ENCODE data around the gene CORO6. TPM values are rescaled to one million over a fixed set of nuclear protein-coding genes. Genes with fewer than 3 reads are reported as not detected.

Gene CORO6
- total and polyA plus RNA-seq, 10 of the 15 experiments (the other 5 are each of a cell fraction or from before 2014, with no cell fraction given), result 0.26 to 5.0 (median 1.7) TPM; not detected in 1

DNA sequence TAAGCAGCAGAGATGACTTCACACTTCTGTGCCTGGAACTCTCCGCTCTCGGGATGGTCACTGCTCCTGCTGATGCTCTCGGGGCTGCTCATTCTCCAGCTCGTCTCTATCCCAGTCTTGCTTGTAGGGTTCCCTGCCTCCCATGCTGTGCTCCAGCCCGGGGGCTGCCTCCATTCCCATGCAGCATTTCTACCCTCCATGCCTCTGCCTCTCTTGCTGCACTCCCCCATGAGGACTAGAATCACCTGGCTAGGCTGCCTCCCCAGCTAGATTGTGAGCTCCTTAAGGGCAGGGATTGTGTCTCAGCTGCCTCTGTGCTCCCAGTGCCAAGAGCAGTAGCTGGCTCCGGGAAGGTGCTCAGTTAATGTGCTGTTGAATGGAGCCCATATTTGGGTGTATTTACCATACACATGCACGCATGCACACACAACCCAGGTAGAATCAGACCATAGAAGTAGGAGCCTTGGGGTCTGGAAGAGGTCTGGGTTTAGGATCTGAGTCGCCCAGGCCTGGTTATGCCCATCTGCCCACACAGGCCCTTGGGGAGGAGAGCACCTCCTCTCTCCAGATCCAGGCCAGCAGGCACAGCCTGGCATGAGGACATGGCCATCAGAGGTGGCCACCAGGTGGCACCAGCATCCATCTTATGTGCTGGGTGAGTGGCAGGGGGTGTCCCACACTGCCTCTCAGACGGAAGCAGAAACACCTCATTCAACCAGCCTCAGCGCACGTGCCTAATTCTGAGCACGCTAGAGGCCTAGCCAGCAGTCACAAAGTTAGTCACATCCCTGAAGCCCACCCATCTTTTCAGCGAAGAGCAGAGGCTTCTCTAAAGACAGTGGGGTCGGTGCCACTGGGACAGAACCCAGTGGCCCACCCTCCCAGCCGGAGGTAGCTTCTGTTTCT is 42.6 kb downstream of the CORO6 start (continued):
- TF ChIP-seq, protein P1, sequence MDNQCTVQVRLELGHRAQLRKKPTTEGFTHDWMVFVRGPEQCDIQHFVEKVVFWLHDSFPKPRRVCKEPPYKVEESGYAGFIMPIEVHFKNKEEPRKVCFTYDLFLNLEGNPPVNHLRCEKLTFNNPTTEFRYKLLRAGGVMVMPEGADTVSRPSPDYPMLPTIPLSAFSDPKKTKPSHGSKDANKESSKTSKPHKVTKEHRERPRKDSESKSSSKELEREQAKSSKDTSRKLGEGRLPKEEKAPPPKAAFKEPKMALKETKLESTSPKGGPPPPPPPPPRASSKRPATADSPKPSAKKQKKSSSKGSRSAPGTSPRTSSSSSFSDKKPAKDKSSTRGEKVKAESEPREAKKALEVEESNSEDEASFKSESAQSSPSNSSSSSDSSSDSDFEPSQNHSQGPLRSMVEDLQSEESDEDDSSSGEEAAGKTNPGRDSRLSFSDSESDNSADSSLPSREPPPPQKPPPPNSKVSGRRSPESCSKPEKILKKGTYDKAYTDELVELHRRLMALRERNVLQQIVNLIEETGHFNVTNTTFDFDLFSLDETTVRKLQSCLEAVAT (IDR thresholded peaks at IDR 0.05), result peak; percentile 38; the same call in 1 of the 2 replicates
- peak; percentile 87 for TF ChIP-seq RAD21 (IDR thresholded peaks at IDR 0.05; ENCODE audit: insufficient read depth, low read depth, low read length)
- no peak for TF ChIP-seq CHD1 (IDR thresholded peaks at IDR 0.05; ENCODE audit: low read depth, low read length)
- peak; percentile 66; the same call in 1 of the 2 replicates for TF ChIP-seq SMARCA5 (IDR thresholded peaks at IDR 0.05)
- TF ChIP-seq GABPA (IDR thresholded peaks at IDR 0.05; ENCODE audit: low read depth), result no peak
- no peak for TF ChIP-seq BCL11A (IDR thresholded peaks at IDR 0.05; ENCODE audit: low read depth, low read length)
- TF ChIP-seq ZZZ3 (IDR thresholded peaks at IDR 0.05; ENCODE audit: control insufficient read depth, insufficient read length, low read depth), result no peak
- 0 out of 2 replicates have a peak, but pooled peaks have one; percentile 52 for TF ChIP-seq ATF7 (IDR thresholded peaks at IDR 0.05; ENCODE audit: low read depth)
- TF ChIP-seq, protein P2, sequence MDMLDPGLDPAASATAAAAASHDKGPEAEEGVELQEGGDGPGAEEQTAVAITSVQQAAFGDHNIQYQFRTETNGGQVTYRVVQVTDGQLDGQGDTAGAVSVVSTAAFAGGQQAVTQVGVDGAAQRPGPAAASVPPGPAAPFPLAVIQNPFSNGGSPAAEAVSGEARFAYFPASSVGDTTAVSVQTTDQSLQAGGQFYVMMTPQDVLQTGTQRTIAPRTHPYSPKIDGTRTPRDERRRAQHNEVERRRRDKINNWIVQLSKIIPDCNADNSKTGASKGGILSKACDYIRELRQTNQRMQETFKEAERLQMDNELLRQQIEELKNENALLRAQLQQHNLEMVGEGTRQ (IDR thresholded peaks at IDR 0.05; ENCODE audit: borderline replicate concordance, low read depth, low read length), result peak; percentile 50
- no peak for TF ChIP-seq ZBTB11 (CRISPR knock-in tag; IDR thresholded peaks at IDR 0.05)
- no peak for TF ChIP-seq TBL1XR1 (IDR thresholded peaks at IDR 0.05; ENCODE audit: low read depth, low read length)
- 0 out of 2 replicates have a peak, but pooled peaks have one; percentile 29 for TF ChIP-seq STAT3 (IDR thresholded peaks at IDR 0.05; ENCODE audit: low read depth, low read length)
- TF ChIP-seq SMAD1 (IDR thresholded peaks at IDR 0.05; ENCODE audit: low read depth, partially characterized antibody), result no peak
- no peak for TF ChIP-seq POLR2AphosphoS5 (IDR thresholded peaks at IDR 0.05; ENCODE audit: low read length)
- TF ChIP-seq TARDBP (IDR thresholded peaks at IDR 0.05; ENCODE audit: borderline replicate concordance), result 0 out of 2 replicates have a peak, but pooled peaks have one; percentile 22
- TF ChIP-seq TCF12 (IDR thresholded peaks at IDR 0.05; ENCODE audit: low read depth, low read length), result 0 out of 2 replicates have a peak, but pooled peaks have one; percentile 48
- TF ChIP-seq IKZF2 (IDR thresholded peaks at IDR 0.05), result no peak
- TF ChIP-seq SMC3 (IDR thresholded peaks at IDR 0.05; ENCODE audit: borderline replicate concordance, low read length), result peak; percentile 92
- no peak for TF ChIP-seq ZNF384 (IDR thresholded peaks at IDR 0.05; ENCODE audit: borderline replicate concordance, low read depth, low read length)
- TF ChIP-seq BHLHE40 (IDR thresholded peaks at IDR 0.05; ENCODE audit: borderline replicate concordance in 1 of 2, low read depth in 2 of 2, low read length in 1 of 2), result peak; percentile 99
- peak; percentile 84 for TF ChIP-seq RELA (IDR thresholded peaks at IDR 0.05; ENCODE audit: borderline replicate concordance, partially characterized antibody)
- no peak for TF ChIP-seq JUNB (IDR thresholded peaks at IDR 0.05)
